Measurements from ENCODE around the gene MRPL11. TPM values are rescaled to one million over a fixed set of nuclear protein-coding genes. Genes with fewer than 3 reads are reported as not detected.
"Not testable (repeated sequence)": the region's sequence is repeated elsewhere in the genome, so short reads cannot be mapped to it uniquely, and the experiment has no call there.

The MRPL11 gene
- total RNA-seq, 1 donor from 2014 or later = 27.1 TPM

DNA sequence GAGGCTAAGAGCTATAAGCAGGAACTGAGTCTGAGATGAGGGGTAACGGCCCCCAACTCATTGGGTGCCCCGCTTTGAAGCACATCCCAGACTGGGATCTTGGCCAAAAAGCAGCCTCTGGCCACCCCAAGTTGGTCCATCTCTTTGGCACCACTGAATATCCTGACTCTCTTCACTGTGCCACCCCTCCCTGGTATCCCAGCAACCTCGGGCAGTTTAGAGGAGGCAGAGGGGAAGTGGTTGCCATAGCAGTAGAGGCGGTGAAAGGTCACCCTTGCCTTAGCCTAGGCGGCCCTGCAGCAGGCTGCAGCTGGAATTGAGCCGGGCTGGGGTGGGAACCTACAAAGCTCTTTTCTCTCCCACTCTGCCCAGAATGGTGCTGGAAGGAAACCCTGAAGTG lies 29.1 kb upstream of the MRPL11 start:
- Histone ChIP-seq H3K4me1 (ENCODE audit: control insufficient read depth in 3 of 3, insufficient read depth in 3 of 3, low read length in 3 of 3) (peaks cover 13 to 19% (median 14%) of the 10 kb centered on the region in 3 donors), H3K27ac (ENCODE audit: low read depth, low read length) (no peak overlapping the region), H3K9me3 (ENCODE audit: control insufficient read depth in 3 of 3, low read length in 3 of 3) (no peaks in the 10 kb centered on the region), H3K36me3 (ENCODE audit: control insufficient read depth in 3 of 3, insufficient read depth in 3 of 3, low read length in 3 of 3) (peaks cover 16 to 22% (median 17%) of the 10 kb centered on the region in 3 donors), H3K4me3 (ENCODE audit: low read length in 3 of 3) (peak overlapping the region; percentile 62 to 84 (median 78)), H3K27me3 (ENCODE audit: control insufficient read depth in 3 of 3, insufficient read depth in 3 of 3, low read length in 3 of 3) (no peaks in the 10 kb centered on the region), H3K9ac (ENCODE audit: low read depth in 1 of 3, low read length in 3 of 3) (peak overlapping the region; percentile 57 to 82 (median 78))

DNA sequence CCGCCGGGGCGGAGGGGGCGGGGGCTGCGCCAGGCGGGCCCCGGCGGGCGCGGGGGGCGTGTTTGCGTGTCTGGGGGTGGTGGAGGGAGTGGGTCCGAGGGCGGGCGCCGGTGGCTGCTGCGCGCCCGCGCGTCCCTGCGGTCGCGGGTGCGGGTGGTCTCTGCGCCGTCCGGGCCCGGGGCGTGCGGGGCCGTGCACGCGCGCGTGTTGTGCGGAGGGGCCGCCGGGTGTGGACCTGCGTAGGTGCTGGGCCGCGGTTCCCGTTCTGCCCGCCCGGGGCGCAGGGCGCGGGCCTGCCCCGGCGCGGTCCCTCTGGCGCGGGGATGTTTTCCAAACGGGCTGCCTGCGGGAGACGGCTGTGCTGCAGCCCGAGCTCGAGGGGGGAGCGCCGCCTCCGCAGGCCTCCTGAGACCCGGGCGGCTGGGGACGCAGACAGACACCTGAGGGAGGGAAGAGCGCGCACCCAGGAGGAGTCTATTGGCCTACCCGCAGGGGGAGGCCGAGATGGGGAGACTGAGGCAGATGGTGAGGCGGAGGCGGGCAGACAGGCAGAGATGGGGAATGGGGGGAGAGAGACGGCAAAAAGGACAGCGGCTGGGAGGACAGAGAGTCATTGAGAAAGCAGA lies 28.5 kb upstream of the MRPL11 start:
- Histone ChIP-seq H3K4me3 (ENCODE audit: low read length in 3 of 3) (peak overlapping the region; percentile 62 to 84 (median 78)), H3K4me1 (ENCODE audit: control insufficient read depth in 3 of 3, insufficient read depth in 3 of 3, low read length in 3 of 3) (peaks cover 13 to 19% (median 14%) of the 10 kb centered on the region in 3 donors), H3K9me3 (ENCODE audit: control insufficient read depth in 3 of 3, low read length in 3 of 3) (no peaks in the 10 kb centered on the region), H3K27ac (ENCODE audit: low read depth, low read length) (no peak overlapping the region), H3K9ac (ENCODE audit: low read depth in 1 of 3, low read length in 3 of 3) (peak overlapping the region; percentile 57 to 82 (median 78)), H3K27me3 (ENCODE audit: control insufficient read depth in 3 of 3, insufficient read depth in 3 of 3, low read length in 3 of 3) (no peaks in the 10 kb centered on the region), H3K36me3 (ENCODE audit: control insufficient read depth in 3 of 3, insufficient read depth in 3 of 3, low read length in 3 of 3) (peaks cover 11 to 15% (median 12%) of the 10 kb centered on the region in 3 donors)

GRCh38 chr11:66466225-66467033 lies 27.8 kb upstream of the MRPL11 start, which contains the start of gene PELI3:
TSS of gene PELI3 (plus strand) at chr11:66466905. CDS start at chr11:66468129, 1,224 bp downstream.
- Histone ChIP-seq H3K4me1 (ENCODE audit: control insufficient read depth in 3 of 3, insufficient read depth in 3 of 3, low read length in 3 of 3) (peaks cover 13 to 19% (median 14%) of the 10 kb centered on the region in 3 donors), H3K4me3 (ENCODE audit: low read length in 3 of 3) (peak within 1 kb of the TSS; percentile 75 to 84 (median 78)), H3K27ac (ENCODE audit: low read depth, low read length) (peak within 1 kb of the TSS; percentile 64), H3K27me3 (ENCODE audit: control insufficient read depth in 3 of 3, insufficient read depth in 3 of 3, low read length in 3 of 3) (no peaks in the 10 kb centered on the region), H3K9me3 (ENCODE audit: control insufficient read depth in 3 of 3, low read length in 3 of 3) (no peaks in the 10 kb centered on the region), H3K36me3 (ENCODE audit: control insufficient read depth in 3 of 3, insufficient read depth in 3 of 3, low read length in 3 of 3) (peaks cover 7 to 9% (median 8%) of the 10 kb centered on the region in 3 donors), H3K9ac (ENCODE audit: low read depth in 1 of 3, low read length in 3 of 3) (peak within 1 kb of the TSS; percentile 65 to 85 (median 78))

GRCh38 chr11:66465373-66466224 lies 27.0 kb upstream of the MRPL11 start:
- H3K9ac ChIP-seq (ENCODE audit: low read depth in 1 of 3, low read length in 3 of 3) = peak overlapping the region in 2 of 3 donors; percentile 33 to 75
- no peaks in the 10 kb centered on the region for H3K27me3 ChIP-seq (ENCODE audit: control insufficient read depth in 3 of 3, insufficient read depth in 3 of 3, low read length in 3 of 3)
- peaks cover 2 to 6% (median 3%) of the 10 kb centered on the region in 3 donors for H3K36me3 ChIP-seq (ENCODE audit: control insufficient read depth in 3 of 3, insufficient read depth in 3 of 3, low read length in 3 of 3)
- peak overlapping the region; percentile 64 for H3K27ac ChIP-seq (ENCODE audit: low read depth, low read length)
- peak overlapping the region in 2 of 3 donors; percentile 75 to 84 for H3K4me3 ChIP-seq (ENCODE audit: low read length in 3 of 3)
- peaks cover 13 to 19% (median 14%) of the 10 kb centered on the region in 3 donors for H3K4me1 ChIP-seq (ENCODE audit: control insufficient read depth in 3 of 3, insufficient read depth in 3 of 3, low read length in 3 of 3)
- no peaks in the 10 kb centered on the region for H3K9me3 ChIP-seq (ENCODE audit: control insufficient read depth in 3 of 3, low read length in 3 of 3)

DNA sequence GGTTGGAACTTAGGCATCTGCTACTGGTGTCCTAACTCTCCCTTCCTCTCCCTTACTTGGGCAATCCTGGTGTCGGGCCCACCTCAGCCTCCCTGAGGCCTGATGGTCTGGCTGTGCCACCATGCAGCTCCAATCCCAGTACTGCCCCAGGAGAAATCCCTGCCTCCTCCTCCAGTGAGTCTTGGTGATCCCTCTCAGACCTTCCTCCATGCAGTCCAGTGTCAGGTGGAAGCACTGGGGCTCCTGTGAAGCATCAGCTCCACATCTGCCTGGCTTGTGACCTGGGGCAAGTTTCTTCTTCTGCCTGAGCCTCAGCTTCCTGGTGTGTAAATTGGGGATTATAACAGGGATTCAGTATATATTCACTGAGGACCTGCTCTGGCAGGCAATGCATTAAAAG lies 26.3 kb upstream of the MRPL11 start:
- Histone ChIP-seq H3K36me3 (ENCODE audit: control insufficient read depth in 3 of 3, insufficient read depth in 3 of 3, low read length in 3 of 3) (peaks cover 0 to 3% (median 0%) of the 10 kb centered on the region in 3 donors), H3K9me3 (ENCODE audit: control insufficient read depth in 3 of 3, low read length in 3 of 3) (no peaks in the 10 kb centered on the region), H3K4me3 (ENCODE audit: low read length in 3 of 3) (no peak overlapping the region), H3K27ac (ENCODE audit: low read depth, low read length) (no peak overlapping the region), H3K27me3 (ENCODE audit: control insufficient read depth in 3 of 3, insufficient read depth in 3 of 3, low read length in 3 of 3) (no peaks in the 10 kb centered on the region), H3K9ac (ENCODE audit: low read depth in 1 of 3, low read length in 3 of 3) (peak overlapping the region in 2 of 3 donors; percentile 16 to 33), H3K4me1 (ENCODE audit: control insufficient read depth in 3 of 3, insufficient read depth in 3 of 3, low read length in 3 of 3) (peaks cover 13 to 19% (median 14%) of the 10 kb centered on the region in 3 donors)

- H3K4me3 ChIP-seq (ENCODE audit: low read length in 3 of 3); H3K9me3 ChIP-seq (ENCODE audit: control insufficient read depth in 3 of 3, low read length in 3 of 3); H3K27me3 ChIP-seq (ENCODE audit: control insufficient read depth in 3 of 3, insufficient read depth in 3 of 3, low read length in 3 of 3); H3K27ac ChIP-seq (ENCODE audit: low read depth, low read length); H3K9ac ChIP-seq (ENCODE audit: low read depth in 1 of 3, low read length in 3 of 3); H3K36me3 ChIP-seq (ENCODE audit: control insufficient read depth in 3 of 3, insufficient read depth in 3 of 3, low read length in 3 of 3): not testable (repeated sequence)
- H3K4me1 ChIP-seq (ENCODE audit: control insufficient read depth in 3 of 3, insufficient read depth in 3 of 3, low read length in 3 of 3) = peaks cover 13 to 19% (median 14%) of the 10 kb centered on the region in 3 donors
Observed at GRCh38 chr11:66464116-66464515, 25.5 kb upstream of the MRPL11 start.

GRCh38 chr11:66462911-66463310 lies 24.3 kb upstream of the MRPL11 start:
- Histone ChIP-seq H3K27me3 (ENCODE audit: control insufficient read depth in 3 of 3, insufficient read depth in 3 of 3, low read length in 3 of 3) (no peaks in the 10 kb centered on the region), H3K9ac (ENCODE audit: low read depth in 1 of 3, low read length in 3 of 3) (no peak overlapping the region), H3K27ac (ENCODE audit: low read depth, low read length) (no peak overlapping the region), H3K4me3 (ENCODE audit: low read length in 3 of 3) (no peak overlapping the region), H3K36me3 (ENCODE audit: control insufficient read depth in 3 of 3, insufficient read depth in 3 of 3, low read length in 3 of 3) (no peaks in the 10 kb centered on the region), H3K4me1 (ENCODE audit: control insufficient read depth in 3 of 3, insufficient read depth in 3 of 3, low read length in 3 of 3) (peaks cover 11 to 16% (median 12%) of the 10 kb centered on the region in 3 donors), H3K9me3 (ENCODE audit: control insufficient read depth in 3 of 3, low read length in 3 of 3) (no peaks in the 10 kb centered on the region)

- Histone ChIP-seq H3K27ac (ENCODE audit: low read depth, low read length) (no peak overlapping the region), H3K4me1 (ENCODE audit: control insufficient read depth in 3 of 3, insufficient read depth in 3 of 3, low read length in 3 of 3) (peaks cover 5 to 9% (median 5%) of the 10 kb centered on the region in 3 donors), H3K36me3 (ENCODE audit: control insufficient read depth in 3 of 3, insufficient read depth in 3 of 3, low read length in 3 of 3) (no peaks in the 10 kb centered on the region), H3K4me3 (ENCODE audit: low read length in 3 of 3) (no peak overlapping the region), H3K9ac (ENCODE audit: low read depth in 1 of 3, low read length in 3 of 3) (no peak overlapping the region), H3K9me3 (ENCODE audit: control insufficient read depth in 3 of 3, low read length in 3 of 3) (no peaks in the 10 kb centered on the region), H3K27me3 (ENCODE audit: control insufficient read depth in 3 of 3, insufficient read depth in 3 of 3, low read length in 3 of 3) (no peaks in the 10 kb centered on the region)
Observed at GRCh38 chr11:66462010-66462409, 23.4 kb upstream of the MRPL11 start.

GRCh38 chr11:66459138-66459778 lies 20.6 kb upstream of the MRPL11 start:
- no peaks in the 10 kb centered on the region for H3K4me1 ChIP-seq (ENCODE audit: control insufficient read depth in 3 of 3, insufficient read depth in 3 of 3, low read length in 3 of 3)
- H3K36me3 ChIP-seq (ENCODE audit: control insufficient read depth in 3 of 3, insufficient read depth in 3 of 3, low read length in 3 of 3) = no peaks in the 10 kb centered on the region
- no peak overlapping the region for H3K27ac ChIP-seq (ENCODE audit: low read depth, low read length)
- H3K9me3 ChIP-seq (ENCODE audit: control insufficient read depth in 3 of 3, low read length in 3 of 3) = no peaks in the 10 kb centered on the region
- no peak overlapping the region for H3K9ac ChIP-seq (ENCODE audit: low read depth in 1 of 3, low read length in 3 of 3)
- H3K27me3 ChIP-seq (ENCODE audit: control insufficient read depth in 3 of 3, insufficient read depth in 3 of 3, low read length in 3 of 3) = no peaks in the 10 kb centered on the region
- no peak overlapping the region for H3K4me3 ChIP-seq (ENCODE audit: low read length in 3 of 3)

All from skeletal muscle tissue (tissue), 4 donors.